Measurements from ENCODE around the gene PUS1.
"Not testable (repeated sequence)": the region's sequence is repeated elsewhere in the genome, so short reads cannot be mapped to it uniquely, and the experiment has no call there.

Gene PUS1

DNA sequence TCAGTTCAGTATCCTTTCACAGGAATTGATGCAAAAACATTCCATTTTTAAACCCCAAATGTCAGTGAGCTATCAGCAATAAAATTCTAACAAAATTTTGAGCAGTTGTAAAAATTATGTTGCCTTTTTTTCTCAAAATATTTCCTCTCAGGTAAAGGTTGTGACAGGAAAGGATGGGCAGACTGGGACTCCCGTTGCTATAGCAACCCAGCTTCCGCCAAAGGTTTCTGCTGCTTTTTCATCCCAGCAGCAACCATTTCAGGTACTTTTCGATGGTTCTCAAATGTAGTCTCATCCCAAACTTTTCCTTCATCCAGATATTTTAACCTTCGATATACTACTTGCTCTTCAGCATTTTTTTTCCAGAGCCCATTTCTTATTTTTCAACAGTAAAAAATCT is 34.3 kb downstream of the PUS1 start:
- DNase-seq, result peak in 1 of 2 experiments; percentile 13

DNA sequence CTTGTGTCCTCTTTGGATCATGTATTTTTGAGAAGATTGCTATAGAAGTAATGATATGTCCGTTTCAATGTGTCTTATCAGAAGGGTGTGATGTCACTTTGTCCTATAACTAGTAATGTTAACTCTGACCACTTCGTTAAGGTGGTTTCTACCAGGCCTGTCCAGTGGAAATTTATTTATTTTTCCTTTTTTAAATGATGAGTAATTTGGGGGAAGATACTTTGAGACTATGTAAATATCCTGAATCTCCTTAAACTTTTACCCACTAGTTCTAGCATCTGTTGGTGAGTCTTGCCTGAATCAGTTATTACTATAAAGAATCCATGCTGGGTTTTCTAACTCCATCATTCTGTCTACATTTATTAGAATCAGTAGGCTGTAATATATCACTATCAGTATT is 36.0 kb downstream of the PUS1 start:
- no peak for DNase-seq

DNA sequence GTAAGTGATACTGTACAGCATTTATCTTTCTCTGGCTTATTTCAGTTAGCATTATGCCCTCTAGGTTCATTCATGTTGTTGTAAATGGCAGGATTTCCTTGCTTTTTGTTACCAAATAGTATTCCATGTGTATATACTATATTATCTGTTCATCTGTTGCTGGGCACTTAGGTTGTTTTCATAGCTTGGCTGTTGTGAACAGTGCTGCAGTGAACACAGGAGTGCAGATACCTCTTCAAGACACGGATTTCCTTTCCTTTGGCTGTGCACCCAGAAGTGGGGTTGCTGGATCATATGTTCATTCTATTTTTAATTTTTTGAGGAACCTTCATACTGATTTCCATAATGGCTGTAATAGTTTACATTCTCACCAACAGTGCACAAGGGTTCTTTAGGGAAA is 42.1 kb downstream of the PUS1 start:
- no peak for DNase-seq

DNA sequence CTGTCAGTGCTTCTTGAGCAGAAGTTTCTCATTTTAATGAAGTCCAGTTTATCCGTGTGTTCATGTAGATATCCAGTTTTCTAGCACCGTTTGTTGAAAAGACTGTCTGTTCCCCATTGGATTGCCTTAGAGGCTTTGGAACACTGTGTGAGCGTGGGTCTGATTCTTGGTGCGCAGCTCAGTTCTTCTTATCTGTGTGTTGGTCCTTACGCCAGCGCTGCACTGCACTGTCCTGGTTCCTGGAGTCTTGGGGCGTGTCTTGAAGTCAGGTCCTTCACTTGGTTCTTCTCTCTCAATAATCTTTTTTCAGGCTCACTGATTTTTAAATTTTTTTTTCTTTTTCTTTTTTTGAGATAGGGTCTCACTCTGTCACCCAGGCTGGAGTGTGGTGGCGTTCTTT is 46.2 kb downstream of the PUS1 start:
- peak in 1 of 2 experiments; percentile 13 for DNase-seq

DNA sequence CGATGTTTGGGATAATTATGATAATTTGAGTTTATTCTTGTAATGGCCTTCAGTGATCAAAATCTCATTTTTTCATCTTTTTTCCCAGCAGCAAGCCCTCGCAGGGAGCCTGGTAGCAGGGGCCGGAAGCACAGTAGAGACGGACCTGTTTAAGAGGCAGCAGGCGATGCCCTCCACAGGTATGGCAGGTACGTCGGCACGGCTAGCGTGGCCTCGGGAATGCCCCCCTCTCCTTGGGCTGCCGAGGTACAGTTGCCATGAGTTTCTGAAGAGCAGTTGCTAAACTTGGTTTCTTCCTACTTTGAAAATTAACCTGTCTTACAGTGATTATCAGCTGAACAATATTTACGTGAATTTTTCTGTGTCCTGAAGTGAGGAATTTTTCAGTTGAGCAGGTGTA is 50.5 kb downstream of the PUS1 start:
- DNase-seq, result no peak

DNA sequence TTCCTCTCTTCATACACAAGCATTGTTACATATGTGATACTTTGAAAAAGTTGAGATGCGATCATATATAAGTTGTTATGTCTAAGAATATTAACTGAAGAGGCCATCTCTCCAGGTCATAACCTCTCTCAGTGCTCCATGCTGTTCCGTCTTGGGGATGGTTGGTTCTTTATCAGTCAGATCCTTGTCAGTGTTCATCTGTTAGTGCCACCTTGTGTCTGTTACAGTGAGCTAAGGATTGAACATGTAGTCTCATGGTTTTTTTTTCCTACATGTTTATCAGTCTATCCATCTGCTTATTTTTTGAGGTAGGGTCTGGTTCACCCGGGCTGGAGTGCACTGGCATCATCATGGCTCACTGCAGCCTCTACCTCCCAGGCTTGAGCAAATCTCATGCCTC is 51.2 kb downstream of the PUS1 start:
- DNase-seq, result no peak

DNA sequence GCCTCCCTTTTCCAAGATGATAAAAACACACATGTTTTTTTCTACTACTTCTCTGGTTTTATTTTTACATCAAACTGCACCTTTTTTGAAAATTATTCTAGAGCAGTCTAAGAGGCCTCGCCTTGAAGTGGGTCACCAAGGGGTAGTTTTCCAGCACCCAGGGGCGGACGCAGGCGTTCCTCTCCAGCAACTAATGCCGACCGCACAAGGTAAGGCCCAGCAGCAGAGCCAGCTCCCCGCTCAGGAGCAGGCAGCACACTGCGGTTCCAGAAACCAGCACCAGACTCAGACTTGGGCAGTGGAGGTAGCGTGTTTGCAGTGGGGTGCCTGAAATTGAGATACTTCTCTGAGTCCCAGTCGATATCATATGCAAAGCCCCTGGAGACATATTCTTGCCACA is 52.3 kb downstream of the PUS1 start:
- peak in 1 of 2 experiments; percentile 3 for DNase-seq

DNA sequence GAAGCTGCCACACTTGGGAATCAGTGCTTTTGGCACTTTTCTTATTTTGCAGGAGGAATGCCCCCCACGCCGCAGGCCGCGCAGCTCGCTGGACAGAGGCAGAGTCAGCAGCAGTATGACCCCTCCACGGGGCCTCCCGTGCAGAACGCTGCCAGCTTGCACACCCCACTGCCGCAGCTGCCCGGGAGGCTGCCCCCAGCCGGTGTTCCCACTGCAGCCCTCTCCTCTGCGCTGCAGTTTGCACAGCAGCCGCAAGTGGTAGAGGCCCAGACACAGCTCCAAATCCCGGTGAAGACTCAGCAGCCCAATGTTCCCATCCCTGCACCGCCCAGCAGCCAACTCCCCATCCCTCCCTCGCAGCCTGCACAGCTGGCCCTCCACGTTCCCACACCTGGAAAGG is 53.0 kb downstream of the PUS1 start:
- peak in 1 of 2 experiments; percentile 2 for DNase-seq

DNA sequence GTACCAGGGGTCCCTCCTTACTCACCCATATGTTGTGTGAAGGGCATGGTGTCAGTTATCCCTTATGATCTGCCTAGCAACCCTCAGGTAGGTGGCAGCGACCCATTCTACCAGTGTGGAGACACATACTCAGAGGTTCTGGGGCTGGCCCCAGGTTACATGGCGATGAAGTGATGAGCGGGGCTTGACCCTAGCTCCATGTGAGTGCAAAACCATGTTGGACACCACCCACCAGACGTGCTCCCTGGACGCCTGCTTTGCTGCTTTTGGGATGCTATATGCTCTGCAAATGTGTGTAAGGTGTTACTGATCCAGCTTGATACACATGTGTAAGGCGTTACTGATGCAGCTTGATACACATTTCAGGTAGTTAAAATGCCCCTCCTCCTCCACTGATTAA is 54.0 kb downstream of the PUS1 start:
- peak in 1 of 2 experiments; percentile 7 for DNase-seq

DNA sequence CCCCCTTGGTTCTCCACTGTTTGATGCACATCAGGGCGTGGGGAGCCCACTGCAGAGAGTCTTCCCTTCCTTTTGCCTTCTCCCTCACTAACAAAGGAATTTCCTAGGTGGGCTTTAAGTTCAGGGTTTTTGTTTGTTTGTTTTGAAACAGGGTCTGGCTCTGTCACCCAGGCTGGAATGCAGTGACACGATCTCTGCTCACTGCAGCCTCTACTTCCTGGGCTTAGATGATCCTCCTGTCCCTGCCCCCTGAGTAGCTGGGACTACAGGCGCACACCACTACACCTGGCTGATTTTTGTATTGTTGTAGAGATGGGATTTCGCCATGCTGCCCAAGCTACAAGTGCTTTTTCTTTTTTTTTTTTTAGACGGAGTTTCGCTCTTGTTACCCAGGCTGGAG is 54.5 kb downstream of the PUS1 start:
- peak in 1 of 2 experiments; percentile 4 for DNase-seq

DNA sequence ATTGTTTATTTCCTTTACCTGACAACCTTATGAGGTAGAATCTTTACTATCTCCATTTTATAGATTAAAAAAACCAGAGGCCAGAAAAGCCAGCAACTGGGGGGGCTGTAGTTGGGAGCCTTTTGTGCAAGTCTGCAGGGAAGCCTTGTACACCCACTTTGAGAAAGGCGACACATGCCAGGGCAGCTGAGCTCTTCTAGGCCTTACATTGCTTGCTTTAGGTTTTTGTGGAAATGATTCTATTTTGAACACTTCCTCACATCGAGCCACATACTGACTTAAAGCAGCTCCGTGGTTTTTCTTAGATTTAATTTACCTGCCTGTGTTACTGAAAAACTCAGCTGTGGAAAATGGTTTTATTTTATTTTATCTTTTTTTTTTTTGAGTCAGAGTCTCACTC is 55.3 kb downstream of the PUS1 start:
- peak in 1 of 2 experiments; percentile 2 for DNase-seq

DNA sequence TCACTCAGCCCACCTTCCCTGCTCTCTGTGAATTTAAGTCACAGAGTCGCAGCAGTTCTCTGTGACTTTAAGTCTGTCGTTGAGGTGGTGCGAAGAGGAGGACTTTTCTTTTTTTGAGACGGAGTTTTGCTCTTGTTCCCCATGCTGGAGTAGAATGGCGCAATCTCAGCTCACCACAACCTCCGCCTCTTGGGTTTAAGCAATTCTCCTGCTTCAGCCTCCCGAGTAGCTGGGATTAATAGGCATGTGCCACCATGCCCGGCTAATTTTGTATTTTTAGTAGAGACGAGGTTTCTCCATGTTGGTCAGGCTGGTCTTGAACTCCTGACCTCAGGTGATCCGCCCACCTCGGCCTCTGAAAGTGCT is 56.4 kb downstream of the PUS1 start:
- DNase-seq, result not testable (repeated sequence)

DNA sequence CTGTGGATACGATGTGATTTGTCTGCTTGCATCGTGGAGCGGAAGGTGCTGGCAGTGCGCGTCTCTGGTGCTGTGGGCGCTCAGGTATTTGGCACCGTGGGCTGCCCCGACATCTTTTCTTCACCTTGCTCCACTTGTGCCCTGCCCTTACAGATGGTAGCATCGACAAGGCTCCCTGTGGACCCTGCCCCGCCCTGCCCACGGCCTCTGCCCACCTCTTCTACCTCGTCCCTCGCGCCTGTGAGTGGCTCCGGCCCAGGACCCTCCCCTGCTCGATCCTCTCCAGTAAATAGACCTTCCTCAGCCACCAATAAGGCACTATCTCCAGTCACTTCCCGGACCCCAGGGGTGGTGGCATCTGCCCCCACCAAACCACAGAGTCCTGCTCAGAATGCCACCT is 57.3 kb downstream of the PUS1 start:
- no peak for DNase-seq

DNA sequence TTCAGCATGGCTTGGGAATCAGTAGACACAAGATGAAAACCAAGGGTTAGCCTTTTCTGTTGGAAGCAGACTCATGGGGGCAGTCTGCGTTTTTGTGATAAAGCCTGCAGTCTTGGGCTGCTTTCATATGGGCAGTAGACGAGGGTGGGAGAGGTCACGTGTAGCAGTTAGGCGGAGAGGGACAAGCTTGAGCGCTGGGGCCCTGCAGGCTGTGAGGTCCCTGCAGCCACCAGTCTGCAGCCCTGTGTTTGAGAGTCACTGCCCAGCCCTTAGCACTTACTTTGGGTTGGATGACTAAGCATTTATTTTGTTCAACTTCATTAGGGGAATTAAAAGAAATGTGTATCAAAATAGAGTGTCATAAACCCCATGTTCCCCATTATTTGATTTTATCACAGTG is 57.8 kb downstream of the PUS1 start:
- no peak for DNase-seq

DNA sequence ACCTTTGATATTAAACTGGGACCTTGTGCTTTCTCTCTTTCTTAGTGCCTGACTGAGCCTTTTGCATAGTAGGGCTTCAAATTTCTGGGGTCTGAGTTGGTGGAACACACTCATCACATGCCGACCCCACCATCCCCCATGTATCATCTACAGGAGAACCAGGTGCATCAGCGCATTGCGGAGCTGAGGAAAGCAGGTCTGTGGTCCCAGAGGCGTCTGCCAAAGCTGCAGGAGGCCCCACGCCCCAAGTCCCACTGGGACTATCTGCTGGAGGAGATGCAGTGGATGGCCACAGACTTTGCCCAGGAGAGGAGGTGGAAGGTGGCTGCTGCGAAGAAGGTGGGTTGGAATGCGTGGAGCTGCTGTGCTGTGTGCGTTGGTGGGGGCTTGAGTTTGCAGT is 58.5 kb downstream of the PUS1 start:
- no peak for DNase-seq

DNA sequence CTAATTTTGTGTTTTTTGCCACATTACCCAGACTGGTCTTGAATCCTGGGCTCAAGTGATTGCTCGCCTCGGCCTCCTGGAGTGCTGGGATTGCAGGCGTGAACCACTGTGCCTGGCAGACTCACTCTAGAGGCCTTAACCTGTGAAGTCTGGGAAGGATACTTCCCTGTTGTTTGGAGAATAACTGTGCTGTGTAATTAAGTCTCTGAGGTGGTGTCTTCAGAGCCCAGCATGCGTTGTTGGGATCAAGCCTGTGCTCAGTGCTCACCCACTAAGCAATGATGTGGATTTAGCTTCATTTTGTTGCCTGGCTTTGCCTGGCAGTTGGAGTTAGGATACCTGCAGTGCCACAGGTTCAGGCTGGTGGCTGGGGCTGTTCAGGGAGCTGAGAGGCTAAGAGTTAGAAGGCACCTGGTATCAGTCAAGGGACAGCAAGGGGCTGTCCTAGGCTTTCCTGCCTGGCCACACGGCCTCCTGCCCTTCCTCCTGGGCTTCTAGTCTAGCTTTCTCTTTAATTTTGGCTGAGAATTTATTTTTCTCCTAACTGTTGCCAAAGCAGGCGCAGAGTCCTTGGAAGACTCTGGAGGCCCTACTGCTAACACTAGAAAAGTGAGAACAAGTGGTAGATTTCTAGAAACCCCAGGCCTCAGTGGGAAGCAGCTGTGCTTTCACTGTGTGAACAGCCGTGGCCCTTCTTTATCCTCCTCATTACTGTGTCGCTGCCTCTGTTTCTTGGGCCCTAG is 59.1 kb downstream of the PUS1 start:
- DNase-seq, result no peak

DNA sequence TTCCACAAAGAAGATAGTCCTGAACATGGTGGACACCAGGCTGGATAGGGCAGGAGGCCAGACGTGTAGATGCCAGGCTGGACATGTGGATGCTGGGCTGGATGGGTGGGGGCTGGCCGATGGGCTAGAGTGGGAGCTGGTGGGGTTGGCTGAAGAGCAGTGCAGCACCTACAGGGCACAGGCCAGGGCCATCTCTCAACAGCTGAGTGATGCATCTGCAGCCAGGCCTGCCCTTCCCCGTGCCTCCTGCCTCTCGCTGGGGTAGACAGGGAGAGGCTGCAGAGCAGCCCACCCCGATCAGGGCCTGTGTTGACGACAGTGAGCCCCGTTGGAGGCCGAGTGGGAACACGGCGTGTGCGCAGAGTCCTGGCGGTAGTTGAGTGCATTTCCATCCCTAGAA is 59.9 kb downstream of the PUS1 start:
- no peak for DNase-seq

DNA sequence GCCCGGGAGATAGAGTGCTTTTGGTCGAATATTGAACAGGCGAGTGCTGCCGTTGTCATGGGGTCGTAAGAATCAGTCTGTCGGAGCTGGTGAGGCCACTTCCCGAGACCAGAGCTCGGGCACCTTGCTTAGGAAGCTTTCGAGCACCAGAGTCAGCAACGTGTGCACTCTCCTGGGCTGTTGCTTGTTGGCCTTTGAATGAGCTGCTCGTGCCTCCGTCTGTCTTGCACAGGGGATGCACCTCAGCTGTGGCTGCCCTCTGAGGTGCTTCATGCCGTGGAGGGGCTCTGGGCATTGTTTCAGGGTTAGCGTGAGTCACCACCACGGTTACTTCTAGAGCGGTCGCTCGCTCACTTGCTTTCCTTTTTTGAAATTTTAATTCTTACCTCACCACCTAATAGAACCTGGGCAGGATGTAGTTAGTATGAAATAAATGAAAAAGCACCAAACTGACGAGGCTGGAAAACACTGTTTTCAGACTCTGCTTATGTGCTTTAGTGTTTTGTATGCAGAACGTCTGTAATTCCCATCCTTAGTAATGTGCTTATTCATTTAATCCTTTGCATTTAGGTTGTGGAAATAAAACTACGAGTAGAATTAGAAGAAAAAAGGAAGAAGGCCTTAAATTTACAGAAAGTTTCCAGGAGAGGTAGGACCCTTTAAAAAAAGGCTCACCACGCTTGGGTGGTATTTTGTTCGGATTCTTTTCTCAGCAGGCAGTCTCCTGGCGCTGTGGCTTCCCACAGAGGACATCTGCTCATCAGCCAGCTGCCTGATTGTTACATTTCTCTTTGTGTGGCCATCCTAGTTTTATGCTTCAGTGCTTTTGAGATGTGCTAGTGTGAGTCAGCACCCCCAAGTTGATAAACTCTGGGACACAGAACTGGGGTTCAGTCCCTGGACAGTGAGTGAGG is 61.2 kb downstream of the PUS1 start:
- DNase-seq, result no peak

DNA sequence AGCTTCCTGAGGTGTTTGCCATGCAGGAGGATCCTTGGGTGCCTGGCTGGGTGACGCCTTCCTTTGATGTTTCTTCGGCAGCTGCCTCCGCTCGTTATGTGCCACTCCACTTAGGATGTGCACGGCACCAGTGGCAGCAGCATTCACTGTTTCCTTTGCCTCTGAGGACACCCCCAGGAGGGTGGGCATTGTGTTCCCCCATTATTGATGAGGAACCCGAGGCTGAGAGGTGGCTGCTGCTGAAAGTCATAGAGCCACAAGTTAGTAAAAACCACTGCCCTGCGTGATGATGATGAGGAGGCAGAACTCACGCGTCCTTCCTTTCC is 61.9 kb downstream of the PUS1 start:
- no peak for DNase-seq

DNA sequence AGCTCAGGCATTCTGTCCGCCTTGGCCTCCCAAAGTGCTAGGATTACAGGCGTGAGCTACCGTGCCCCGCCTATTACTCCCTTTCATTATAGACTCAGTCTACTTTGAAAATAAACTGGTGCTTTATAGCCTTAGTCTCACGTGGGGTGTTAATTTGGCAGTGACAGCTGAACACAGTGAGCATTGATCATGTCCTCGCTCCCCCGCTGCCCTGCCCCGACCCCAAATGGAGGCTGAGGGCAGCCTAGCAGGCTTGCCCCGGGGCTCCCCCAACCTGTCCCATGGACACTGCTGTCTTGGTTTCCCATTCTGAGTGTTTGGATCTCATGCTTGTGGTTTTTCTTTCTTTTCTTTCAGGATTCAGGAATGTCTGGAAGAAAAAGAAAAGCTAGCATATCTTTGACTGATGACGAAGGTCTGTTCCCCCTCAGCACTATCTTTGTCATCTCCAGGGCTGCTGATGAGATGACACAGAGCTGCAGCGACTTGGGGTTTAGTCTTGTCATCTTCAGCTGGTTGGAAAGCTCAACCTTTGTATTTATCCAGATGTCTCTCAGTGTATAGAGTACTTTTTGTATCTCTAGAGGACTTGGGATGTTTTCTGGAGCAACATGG is 62.8 kb downstream of the PUS1 start:
- no peak for DNase-seq

DNA sequence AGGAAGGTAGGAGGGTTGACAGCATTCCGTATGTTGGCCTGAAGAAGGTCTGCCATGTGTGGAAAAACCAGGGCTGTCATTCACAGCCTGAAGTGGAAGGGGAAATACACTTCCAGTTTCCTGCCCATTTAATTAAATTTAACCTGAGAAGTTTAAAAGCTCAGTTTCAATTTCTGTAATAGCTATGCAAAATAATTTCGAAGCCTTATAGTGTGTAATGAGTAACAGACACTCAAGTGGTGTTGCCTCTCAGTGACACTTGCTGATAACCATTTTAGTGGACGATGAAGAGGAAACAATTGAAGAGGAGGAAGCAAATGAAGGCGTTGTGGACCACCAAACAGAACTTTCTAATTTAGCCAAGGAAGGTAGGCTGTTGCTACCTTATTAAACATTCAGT is 65.5 kb downstream of the PUS1 start:
- DNase-seq, result no peak

Data from activated T-cell treated with anti-CD3 and anti-CD28 coated beads, Interleukin-2, amount 50 U/mL, for 48 hours (primary cell).